MM.1S (cell line): ENCODE measurements around the gene TMEM132D.

Experiments used
- CTCF ChIP-seq: fragments of 300-600 bp; sonication (generic); IDR thresholded peaks from 2 replicates; pipeline ENCODE4 v1.5.1; 2016; ENCODE audit warnings: antibody characterized with exemption, low read length, mixed read lengths
- EZH2 ChIP-seq: fragments of 300-600 bp; sonication (generic); optimal IDR thresholded peaks from 2 replicates; pipeline ENCODE3; 2017; ENCODE audit warnings: low read depth, mild to moderate bottlenecking, antibody characterized with exemption, low read length, mixed read lengths
- EZH2phosphoT487 ChIP-seq: fragments of 300-600 bp; sonication (generic); IDR thresholded peaks from 2 replicates; pipeline ENCODE4 v1.6.1; 2018; ENCODE audit warnings: antibody characterized with exemption, low read length

GRCh38 chr12:129901254-129901653 lies 2.6 kb downstream of the TMEM132D start:
- TF ChIP-seq CTCF (no peak), EZH2phosphoT487 (no peak), EZH2 (no peak)
